Middle frontal gyrus (tissue), 1 donor: ENCODE measurements around the gene ACCSL.
A peak's percentile ranks its signal among the peaks of the same experiment; 100 is the strongest.

ENCODE experiments used
- DNase-seq: peaks from one replicate; pipeline ENCODE4 v3.0.0-alpha.2; 2015; ENCODE audit warnings: low spot score; ENCODE audit errors: extremely low spot score

Gene ACCSL

GRCh38 chr11:44018127-44018521, 29.7 kb upstream of the ACCSL start:
- no peak for DNase-seq

GRCh38 chr11:44018829-44019228, 29.0 kb upstream of the ACCSL start:
- no peak for DNase-seq

DNA sequence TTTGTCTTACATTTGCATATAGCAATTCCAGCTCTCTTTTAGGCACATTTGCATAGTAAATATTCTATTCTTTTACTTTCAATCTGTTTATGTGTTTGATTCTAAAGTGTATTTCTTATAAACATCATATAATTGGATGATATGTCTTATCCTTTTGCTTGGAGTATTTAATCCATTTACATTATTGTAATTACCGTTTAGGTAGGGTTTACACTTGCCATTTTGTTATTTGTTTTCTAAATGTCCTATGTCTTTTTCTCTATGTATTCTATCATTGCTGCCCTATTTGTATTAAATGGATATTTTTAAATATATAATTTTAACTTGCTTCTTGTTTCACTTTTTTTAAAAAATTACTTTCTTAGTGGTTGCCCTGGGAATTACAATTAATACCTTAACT, 22.8 kb upstream of the ACCSL start:
- DNase-seq, result no peak

GRCh38 chr11:44025727-44026126, 22.1 kb upstream of the ACCSL start:
- DNase-seq, result no peak

- no peak for DNase-seq
These were observed 19.4 kb upstream of the ACCSL start for GRCh38 chr11:44028401-44028800.

- no peak for DNase-seq
These were observed 18.8 kb upstream of the ACCSL start for GRCh38 chr11:44028816-44029506.

- no peak for DNase-seq
These were observed 18.3 kb upstream of the ACCSL start for GRCh38 chr11:44029507-44029845.

DNA sequence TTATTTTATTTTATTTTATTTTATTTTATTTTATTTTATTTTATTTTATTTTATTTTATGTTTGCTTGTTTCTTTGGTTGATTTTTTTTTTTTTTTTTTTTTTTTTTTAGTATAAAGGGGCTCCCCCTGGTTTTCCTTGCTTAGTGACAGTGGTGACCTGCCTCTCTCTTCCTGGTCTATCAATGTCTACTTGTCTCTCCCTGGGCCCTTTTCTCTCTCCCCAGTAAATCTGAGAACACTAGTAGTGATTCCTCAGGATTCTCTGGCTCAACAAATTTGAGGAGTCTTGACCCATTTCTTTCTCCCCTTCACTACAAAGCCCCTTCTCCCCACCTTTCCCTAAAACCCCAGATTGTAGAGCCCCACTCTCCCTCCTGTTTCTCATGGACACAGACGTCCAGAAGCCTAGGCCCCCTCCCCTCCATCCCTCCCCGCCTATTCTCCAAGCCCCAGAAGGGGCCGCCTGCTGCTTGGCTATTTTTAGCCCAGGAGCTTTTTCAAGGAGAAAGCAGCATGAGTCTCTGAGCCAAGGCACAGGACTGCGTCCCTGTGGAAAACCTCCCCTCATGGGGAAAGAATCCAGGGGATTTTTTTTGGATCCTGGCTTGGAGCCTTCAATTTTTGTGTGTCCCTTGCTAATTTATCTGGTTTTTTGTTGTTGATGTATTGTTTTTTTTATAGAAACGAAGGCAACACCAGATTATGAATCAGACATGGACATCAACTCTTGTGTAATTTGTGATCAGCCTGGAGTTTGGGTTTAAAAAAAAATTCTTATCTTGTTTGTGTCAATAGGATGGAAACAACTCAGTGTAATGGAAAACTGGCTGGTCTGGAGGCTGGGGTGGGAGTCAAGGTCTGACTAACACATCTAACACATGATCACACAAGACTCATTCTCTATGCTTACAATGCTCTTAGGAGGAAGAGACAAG, 17.5 kb upstream of the ACCSL start:
- no peak for DNase-seq

DNA sequence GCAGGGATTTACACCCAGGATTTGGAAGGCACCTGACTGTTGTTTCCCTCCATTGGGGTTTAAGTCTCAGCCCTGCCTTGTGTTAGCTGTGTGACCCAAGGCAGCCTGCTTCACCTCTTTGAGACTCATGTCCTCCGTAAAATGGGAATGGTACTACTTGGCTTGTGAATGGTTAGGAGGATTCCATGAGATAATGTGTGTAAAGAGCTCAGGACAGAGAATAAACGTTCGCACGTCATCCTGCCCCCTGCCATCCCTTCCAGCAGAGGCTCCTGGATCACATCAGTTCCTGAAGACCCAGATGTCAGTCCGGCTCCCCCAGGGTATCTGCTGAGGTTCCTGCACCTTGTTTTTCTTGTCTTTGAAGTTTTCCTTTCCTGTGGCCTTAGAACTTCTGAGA, 16.8 kb upstream of the ACCSL start:
- no peak for DNase-seq

DNA sequence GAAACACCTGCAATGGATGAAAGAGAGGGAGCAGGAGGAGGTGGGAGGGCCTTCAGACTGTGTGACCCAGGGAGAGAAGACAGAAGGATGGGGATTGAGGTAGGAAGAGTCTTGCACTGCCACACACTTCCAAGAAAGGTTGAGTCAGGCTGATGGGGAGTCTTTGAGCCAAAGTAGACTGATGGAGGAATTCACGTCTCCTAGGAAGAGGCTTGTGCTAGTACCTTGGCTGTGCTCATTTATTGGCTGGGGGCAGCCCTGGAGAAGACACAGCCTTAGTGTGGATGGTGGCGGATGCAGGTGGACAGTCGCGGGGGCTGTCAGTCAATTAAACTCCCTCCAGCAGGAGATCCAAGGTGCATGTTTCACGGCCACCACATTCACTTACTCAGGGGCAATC, 16.2 kb upstream of the ACCSL start:
- DNase-seq, result no peak

GRCh38 chr11:44032299-44033085, 15.3 kb upstream of the ACCSL start:
- no peak for DNase-seq

DNA sequence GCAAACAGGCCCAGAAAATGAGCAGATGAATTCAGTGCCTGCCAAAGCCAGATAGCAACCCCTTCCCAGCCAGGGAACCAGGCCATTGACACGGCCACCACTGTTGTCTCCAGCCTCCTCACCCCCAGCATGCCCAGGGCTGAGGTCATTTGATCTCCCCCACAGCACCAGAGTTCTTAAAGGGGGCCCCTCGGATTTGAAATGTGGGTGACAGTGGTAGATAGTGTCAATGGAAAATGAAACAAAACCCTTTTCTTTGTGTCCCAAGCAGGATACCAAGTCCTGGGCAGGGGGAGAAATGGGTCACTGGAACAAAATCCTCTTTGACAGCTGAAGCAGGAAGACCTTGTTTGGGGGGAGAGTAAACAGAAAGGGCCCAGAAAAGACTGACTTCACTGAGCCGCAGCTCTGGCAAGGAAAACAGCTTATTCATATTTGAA, 14.3 kb upstream of the ACCSL start:
- peak; percentile 43 for DNase-seq

DNA sequence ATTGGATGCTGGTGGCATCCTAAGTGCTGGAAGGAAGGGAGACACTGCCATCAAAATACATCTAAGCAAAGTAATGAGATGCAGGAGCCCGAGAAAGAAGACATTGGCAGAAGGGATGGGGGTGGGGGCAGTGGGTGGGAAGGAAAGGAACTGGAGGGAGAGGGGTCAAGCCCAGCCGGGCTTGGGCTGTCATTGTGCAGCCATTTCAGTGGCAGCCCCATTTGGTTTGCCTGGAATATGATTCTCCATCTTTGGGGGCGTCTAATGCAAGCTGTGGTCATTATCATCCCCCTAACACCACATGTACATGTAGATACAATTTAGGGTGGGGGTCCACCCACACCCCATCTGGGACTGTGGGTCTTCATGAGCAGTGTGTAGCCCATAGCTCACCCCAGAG, 13.9 kb upstream of the ACCSL start:
- no peak for DNase-seq

DNA sequence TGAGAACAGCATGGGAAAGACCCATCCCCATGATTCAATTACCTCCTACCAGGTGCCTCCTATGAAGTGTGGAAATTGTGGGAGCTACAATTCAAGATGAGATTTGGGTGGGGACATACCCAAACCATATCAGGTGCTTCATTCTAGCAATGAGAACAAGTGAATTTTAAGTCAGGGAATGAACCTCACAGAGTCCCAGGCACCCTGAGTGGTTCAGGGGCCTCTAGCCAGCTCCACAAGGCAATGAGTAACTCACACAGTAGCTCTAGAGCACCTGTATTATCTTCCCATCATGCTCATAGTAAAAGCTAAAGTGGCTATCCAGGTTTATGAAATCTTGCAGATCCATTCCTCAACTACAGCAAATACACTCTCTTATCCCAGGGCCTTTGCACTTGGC, 13.1 kb upstream of the ACCSL start:
- DNase-seq, result no peak

DNA sequence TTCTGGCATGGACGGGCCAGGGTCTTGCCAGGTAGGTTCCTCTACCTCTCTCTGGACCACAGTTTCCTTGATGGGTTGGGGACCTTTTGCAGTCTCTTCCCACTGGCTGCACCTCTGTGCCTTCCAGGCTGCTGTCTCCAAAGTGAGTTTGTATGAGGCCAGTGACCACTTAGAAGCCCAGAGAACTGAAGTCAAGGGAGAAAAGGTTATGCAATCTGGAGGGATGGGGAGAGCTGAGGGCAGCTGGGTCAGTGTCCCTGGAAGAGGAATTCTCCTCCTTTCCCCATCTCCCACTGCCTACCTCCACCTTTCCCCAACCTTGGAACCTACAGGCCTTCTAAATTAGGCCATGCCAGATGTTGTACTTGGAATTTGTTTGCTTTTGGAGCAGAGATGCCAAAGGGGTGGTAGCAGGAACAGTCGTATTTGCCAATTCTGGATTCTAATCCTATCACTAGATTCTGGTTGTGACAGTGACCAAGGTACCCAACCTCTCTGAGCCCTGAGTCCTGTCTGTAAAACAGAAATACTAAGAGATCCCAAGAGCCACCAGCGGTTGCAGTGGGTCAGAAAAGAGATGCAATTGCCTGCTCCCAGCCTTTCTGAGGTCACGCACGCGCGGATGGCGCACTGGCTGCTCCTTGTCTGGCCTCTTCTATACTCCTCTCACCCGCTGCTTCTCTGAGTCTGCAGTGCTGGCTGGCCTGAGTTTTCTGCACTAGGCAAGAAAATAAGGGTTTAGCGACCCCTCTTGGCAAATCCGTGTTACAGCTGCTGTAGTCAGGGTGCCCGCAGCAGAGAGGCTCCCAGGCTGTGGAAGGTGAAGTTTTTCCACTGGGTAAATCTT, 10.7 kb upstream of the ACCSL start:
- peak; percentile 85 for DNase-seq

GRCh38 chr11:44037658-44037998, 10.2 kb upstream of the ACCSL start:
- no peak for DNase-seq

DNA sequence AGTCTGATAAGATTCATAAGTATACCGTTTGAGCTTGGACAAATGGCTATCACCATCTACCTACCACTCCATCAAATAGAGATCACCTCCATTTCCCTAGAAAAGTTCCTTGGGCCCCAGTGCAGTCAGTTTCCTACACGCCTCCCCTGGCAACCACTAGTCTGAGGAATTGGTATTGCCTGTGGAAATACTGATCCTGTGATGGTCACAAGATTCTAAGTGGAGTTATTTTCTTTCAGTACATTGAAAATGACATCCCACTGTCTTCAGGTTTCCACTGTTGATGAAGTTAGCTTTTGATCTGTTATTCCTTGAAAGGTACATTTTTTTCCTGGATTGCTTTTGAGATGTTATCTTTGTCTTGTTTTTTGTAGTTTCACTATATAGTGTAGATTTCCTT, 4.6 kb upstream of the ACCSL start:
- no peak for DNase-seq

DNA sequence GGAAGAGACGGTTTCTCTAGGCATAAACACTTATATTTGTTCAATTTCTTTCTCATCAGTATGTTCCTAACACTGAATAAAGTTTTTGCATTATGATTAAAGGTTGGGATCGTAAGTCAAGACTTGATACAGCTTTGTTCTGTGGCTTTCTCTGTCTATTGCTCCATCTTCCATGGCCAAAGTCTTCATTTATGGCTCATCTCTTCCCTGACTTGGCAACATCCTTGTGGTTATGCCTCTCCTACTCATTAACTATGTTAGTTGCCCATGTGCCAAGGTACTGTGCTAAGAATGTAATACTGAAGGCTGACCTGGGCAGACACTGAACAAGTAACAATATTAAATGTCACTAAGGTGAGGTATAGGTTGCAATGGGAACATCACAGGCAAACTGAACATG, 1.6 kb upstream of the ACCSL start:
- DNase-seq, result no peak

- no peak for DNase-seq
These were observed 483 bp upstream of the ACCSL start for GRCh38 chr11:44047298-44047697.

DNA sequence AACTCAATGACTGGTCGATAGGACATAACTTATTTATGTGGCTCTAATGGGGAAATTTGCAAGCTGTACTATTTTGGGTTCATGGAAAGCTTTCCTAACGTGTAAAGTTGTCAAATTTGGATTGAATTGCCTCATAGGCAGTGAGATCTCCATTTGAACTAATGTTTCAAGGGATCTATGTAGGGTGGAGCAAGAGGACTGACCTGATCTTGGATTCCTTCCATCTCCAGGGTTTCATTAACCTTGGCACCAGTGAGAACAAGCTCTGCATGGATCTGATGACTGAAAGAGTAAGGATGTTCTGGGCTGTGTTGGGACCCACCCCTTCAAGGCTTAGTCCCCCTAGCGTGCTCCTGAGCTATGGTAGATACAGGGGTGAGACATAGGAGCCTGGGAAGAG, 2.1 kb downstream of the ACCSL start:
- no peak for DNase-seq

GRCh38 chr11:44051171-44051570, 3.4 kb downstream of the ACCSL start:
- DNase-seq, result no peak
